K562 (cell line): ENCODE measurements around the gene GLT8D2. TPM values are rescaled to one million over a fixed set of nuclear protein-coding genes. Genes with fewer than 3 reads are reported as not detected.
A peak's percentile ranks its signal among the peaks of the same experiment; 100 is the strongest.

ENCODE experiments used
- ARHGAP35 ChIP-seq: fragments of 450-650 bp; IDR thresholded peaks from 2 replicates; pipeline ENCODE4 v1.6.1; 2018; ENCODE audit not compliant: partially characterized antibody
- C11orf30 ChIP-seq: fragments of 450-650 bp; IDR thresholded peaks from 2 replicates; pipeline ENCODE4 v1.6.1; 2016; ENCODE audit warnings: low read depth, mild to moderate bottlenecking
- CHD1 ChIP-seq: fragments of 200-600 bp; sonication (generic); IDR thresholded peaks from one replicate; pipeline ENCODE4 v1.6.1; 2012; ENCODE audit warnings: mild to moderate bottlenecking, moderate library complexity, low read length, inconsistent platforms
- CREM ChIP-seq: IDR thresholded peaks from 2 replicates; pipeline ENCODE4 v1.6.1; 2014; ENCODE audit warnings: antibody characterized with exemption, low read depth
- CTBP1 ChIP-seq: fragments of 450-650 bp; IDR thresholded peaks from 2 replicates; pipeline ENCODE4 v1.6.1; 2016; ENCODE audit warnings: borderline replicate concordance
- E2F1 ChIP-seq: sonication (generic); formaldehyde crosslinking; IDR thresholded peaks from 2 replicates; pipeline ENCODE4 v1.8.1; 2023; ENCODE audit warnings: mild to moderate bottlenecking, missing genetic modification reagents, moderate library complexity
- E2F3 ChIP-seq: fragments of 250-450 bp; sonication (Bioruptor Pico); IDR thresholded peaks from 2 replicates; pipeline ENCODE4 v1.4.0; 2020; ENCODE audit warnings: mild to moderate bottlenecking
- E2F5 ChIP-seq: sonication (generic); formaldehyde crosslinking; IDR thresholded peaks from 2 replicates; pipeline ENCODE4 v1.8.0; 2022; ENCODE audit warnings: mild to moderate bottlenecking, missing genetic modification reagents
- GABPB1 ChIP-seq: sonication (generic); formaldehyde crosslinking; IDR thresholded peaks from 2 replicates; pipeline ENCODE4 v1.8.0; 2022; ENCODE audit warnings: mild to moderate bottlenecking, missing genetic modification reagents
- GABPB2 ChIP-seq: fragments of 250-450 bp; sonication (Bioruptor Pico); conservative IDR thresholded peaks from 2 replicates; pipeline ENCODE4 v1.5.1; 2021; ENCODE audit warnings: mild to moderate bottlenecking
- MCM3 ChIP-seq: fragments of 450-650 bp; IDR thresholded peaks from 2 replicates; pipeline ENCODE4 v1.6.1; 2016
- MEIS2 ChIP-seq: fragments of 450-650 bp; IDR thresholded peaks from 2 replicates; pipeline ENCODE4 v1.6.1; 2014; ENCODE audit warnings: mild to moderate bottlenecking; ENCODE audit not compliant: partially characterized antibody
- MLLT1 ChIP-seq, 2 experiments: fragments of 450-650 bp; IDR thresholded peaks; 2 replicates each; pipeline ENCODE4 v1.6.1; 2016
- MNT ChIP-seq, 2 experiments: fragments of 450-650 bp; conservative IDR thresholded peaks; 2 replicates each; pipeline ENCODE4 v1.6.1; 2017; ENCODE audit warnings: mild to moderate bottlenecking in 2 of 2, moderate library complexity in 2 of 2
- NKRF ChIP-seq: fragments of 450-650 bp; IDR thresholded peaks from 2 replicates; pipeline ENCODE4 v1.6.1; 2016; ENCODE audit warnings: borderline replicate concordance
- NR2C2 ChIP-seq, 2 experiments: fragments of 200-800 bp in 1 of 2; sonication (Bioruptor generic) in 1 of 2; sonication (generic) in 1 of 2; formaldehyde crosslinking in 1 of 2; IDR thresholded peaks; 2 replicates each; pipeline versions ENCODE4 v1.6.1 to v1.8.0; 2016 to 2022; ENCODE audit warnings: mild to moderate bottlenecking in 1 of 2, missing compliant biosample characterization in 1 of 2, missing genetic modification characterization in 1 of 2, missing genetic modification reagents in 1 of 2
- RNF2 ChIP-seq: sonication (generic); IDR thresholded peaks from 2 replicates; pipeline ENCODE4 v1.6.1; 2016
- SMARCA5 ChIP-seq: fragments of 450-650 bp; IDR thresholded peaks from 2 replicates; pipeline ENCODE4 v1.6.1; 2016
- ZKSCAN1 ChIP-seq: fragments of 150-350 bp; IDR thresholded peaks from 2 replicates; pipeline ENCODE4 v1.6.1; 2016; ENCODE audit warnings: low read depth, low read length
- ZNF124 ChIP-seq: sonication (generic); formaldehyde crosslinking; IDR thresholded peaks from 2 replicates; pipeline ENCODE4 v1.8.1; 2022; ENCODE audit warnings: missing genetic modification reagents
- polyA plus RNA-seq, 8 experiments: library from polyadenylated mRNA; depleted of rRNA in 4 of 8; stranded (reverse) in 5 of 8; unstranded in 3 of 8; fragments of >200 nt; fragmentation: Nextera tagmentation in 2 of 8; fragmentation: Illumina TruSeq in 1 of 8; extraction: Ambion mirVana in 2 of 8; extraction: Trizol in 1 of 8; gene quantifications; 2 replicates each; pipeline versions ENCODE4 v1.2.1 to v1.2.3, GENCODE V29; 2011 to 2014; ENCODE audit warnings: inconsistent platforms in 1 of 8, missing spikeins in 1 of 8
- total RNA-seq, 7 experiments: library from RNA; depleted of rRNA in 6 of 7; stranded (reverse); fragments of >200 nt in 6 of 7; fragmentation: Illumina TruSeq in 2 of 7; extraction: Trizol in 2 of 7; gene quantifications; 2 replicates each; pipeline versions ENCODE4 v1.2.1 to v1.2.3, GENCODE V29; 2011 to 2021; ENCODE audit warnings: low replicate concordance in 1 of 7

GLT8D2 gene
- total and polyA plus RNA-seq, 9 of the 15 experiments (the other 6 are each of a cell fraction or from before 2014, with no cell fraction given): 0.18 to 0.27 (median 0.18) TPM; not detected in 6

- TF ChIP-seq ZKSCAN1 (0 out of 2 replicates have a peak, but pooled peaks have one; percentile 12), MNT (conservative IDR thresholded peaks at IDR 0.05) (peak; percentile 97 to 99), CREM (0 out of 2 replicates have a peak, but pooled peaks have one; percentile 48), ARHGAP35 (no peak), NKRF (peak; percentile 99), GABPB1 (CRISPR knock-in tag) (0 out of 2 replicates have a peak, but pooled peaks have one; percentile 63), SMARCA5 (0 out of 2 replicates have a peak, but pooled peaks have one; percentile 20), ZNF124 (CRISPR knock-in tag) (no peak), GABPB2 (CRISPR knock-in tag) (no peak), NR2C2 (CRISPR knock-in tag; IDR thresholded peaks at IDR 0.05) (no peak), NR2C2 (tag; IDR thresholded peaks at IDR 0.05) (peak; percentile 76), E2F3 (0 out of 2 replicates have a peak, but pooled peaks have one; percentile 6), C11orf30 (peak; percentile 79), E2F5 (CRISPR knock-in tag) (0 out of 2 replicates have a peak, but pooled peaks have one; percentile 24), CHD1 (peak; percentile 44), MCM3 (no peak), MEIS2 (peak; percentile 79), RNF2 (peak; percentile 23; the same call in 1 of the 2 replicates), MLLT1 (IDR thresholded peaks at IDR 0.05) (0 out of 4 replicates have a peak, but pooled peaks of 1 of the 2 experiments have one; percentile 11), E2F1 (CRISPR knock-in tag) (0 out of 2 replicates have a peak, but pooled peaks have one; percentile 32), CTBP1 (peak; percentile 84; the same call in 1 of the 2 replicates)
Measured at GRCh38 chr12:104064031-104064841, 14.2 kb upstream of the GLT8D2 start, which contains the start of gene HCFC2 (continued).
